ENCODE measurements around the gene HDAC8.

DNA sequence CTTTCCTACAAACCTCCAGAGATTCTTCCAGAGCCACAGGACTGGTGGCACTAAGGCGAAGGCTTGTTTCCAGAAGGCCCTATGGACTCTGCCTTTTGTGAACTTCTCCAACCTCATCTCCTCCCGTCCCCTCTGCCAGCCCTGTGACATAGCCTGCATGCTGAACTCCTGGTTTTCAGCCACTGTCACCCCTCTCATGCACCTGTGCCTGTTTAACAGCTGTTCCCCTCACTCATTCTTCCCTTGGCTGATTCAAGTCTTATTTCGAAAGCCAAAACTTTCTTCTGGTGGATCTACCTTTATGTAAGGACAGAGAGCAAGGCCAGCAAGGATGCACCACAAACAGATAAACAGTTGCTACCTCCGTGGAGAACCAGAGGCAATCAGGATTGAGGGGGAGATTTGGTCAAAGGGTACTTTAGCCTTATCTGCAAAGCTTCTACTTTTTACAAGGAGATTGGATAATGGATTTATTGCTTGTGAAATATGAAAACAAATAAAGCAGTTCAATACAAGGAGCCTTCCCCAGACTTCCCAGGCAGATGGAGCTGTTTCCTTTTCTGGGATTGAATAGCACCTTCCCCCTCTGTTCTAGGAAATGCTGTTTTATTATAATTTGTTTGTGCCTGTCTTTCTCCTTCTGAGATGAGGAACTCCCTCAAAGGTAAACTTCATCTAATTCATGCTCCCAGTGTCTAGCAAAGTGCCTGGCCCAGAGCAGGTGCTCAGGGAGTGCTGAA is 272.6 kb downstream of the HDAC8 start:
- TF ChIP-seq CTCF (IDR thresholded peaks at IDR 0.05; ENCODE audit: low read length) (no peak), EZH2 (optimal IDR thresholded peaks at IDR 0.05; ENCODE audit: low read depth, low read length) (no peak), EZH2phosphoT487 (IDR thresholded peaks at IDR 0.05; ENCODE audit: low read length) (no peak)
